HT1080 (cell line): ENCODE measurements around the gene METTL4. TPM values are rescaled to one million over a fixed set of nuclear protein-coding genes. Genes with fewer than 3 reads are reported as not detected.

ENCODE experiments used
- DNase-seq: peaks from one replicate; pipeline ENCODE4 v3.0.0-alpha.2; 2015; ENCODE audit warnings: low read depth
- polyA plus RNA-seq, 2 experiments: library from polyadenylated mRNA; depleted of rRNA; stranded (reverse); fragments of >200 nt; gene quantifications; 2 replicates each; pipeline ENCODE4 v1.2.3, GENCODE V29; 2015
- total RNA-seq: library from RNA; depleted of rRNA; stranded (reverse); fragments of >200 nt; shearing (Covaris generic); gene quantifications from 2 replicates; pipeline ENCODE4 v1.2.3, GENCODE V29; 2014; rRNA removed

METTL4 gene, protein sequence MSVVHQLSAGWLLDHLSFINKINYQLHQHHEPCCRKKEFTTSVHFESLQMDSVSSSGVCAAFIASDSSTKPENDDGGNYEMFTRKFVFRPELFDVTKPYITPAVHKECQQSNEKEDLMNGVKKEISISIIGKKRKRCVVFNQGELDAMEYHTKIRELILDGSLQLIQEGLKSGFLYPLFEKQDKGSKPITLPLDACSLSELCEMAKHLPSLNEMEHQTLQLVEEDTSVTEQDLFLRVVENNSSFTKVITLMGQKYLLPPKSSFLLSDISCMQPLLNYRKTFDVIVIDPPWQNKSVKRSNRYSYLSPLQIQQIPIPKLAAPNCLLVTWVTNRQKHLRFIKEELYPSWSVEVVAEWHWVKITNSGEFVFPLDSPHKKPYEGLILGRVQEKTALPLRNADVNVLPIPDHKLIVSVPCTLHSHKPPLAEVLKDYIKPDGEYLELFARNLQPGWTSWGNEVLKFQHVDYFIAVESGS
- 4.5 and 5.4 TPM in 2 replicates for total RNA-seq
- polyA plus RNA-seq (2015; cell fraction: cytosol; rRNA removed) = 12.1 and 14.6 TPM in 2 replicates
- polyA plus RNA-seq (2015; cell fraction: nucleus; rRNA removed) = 22.8 and 23.7 TPM in 2 replicates

DNA sequence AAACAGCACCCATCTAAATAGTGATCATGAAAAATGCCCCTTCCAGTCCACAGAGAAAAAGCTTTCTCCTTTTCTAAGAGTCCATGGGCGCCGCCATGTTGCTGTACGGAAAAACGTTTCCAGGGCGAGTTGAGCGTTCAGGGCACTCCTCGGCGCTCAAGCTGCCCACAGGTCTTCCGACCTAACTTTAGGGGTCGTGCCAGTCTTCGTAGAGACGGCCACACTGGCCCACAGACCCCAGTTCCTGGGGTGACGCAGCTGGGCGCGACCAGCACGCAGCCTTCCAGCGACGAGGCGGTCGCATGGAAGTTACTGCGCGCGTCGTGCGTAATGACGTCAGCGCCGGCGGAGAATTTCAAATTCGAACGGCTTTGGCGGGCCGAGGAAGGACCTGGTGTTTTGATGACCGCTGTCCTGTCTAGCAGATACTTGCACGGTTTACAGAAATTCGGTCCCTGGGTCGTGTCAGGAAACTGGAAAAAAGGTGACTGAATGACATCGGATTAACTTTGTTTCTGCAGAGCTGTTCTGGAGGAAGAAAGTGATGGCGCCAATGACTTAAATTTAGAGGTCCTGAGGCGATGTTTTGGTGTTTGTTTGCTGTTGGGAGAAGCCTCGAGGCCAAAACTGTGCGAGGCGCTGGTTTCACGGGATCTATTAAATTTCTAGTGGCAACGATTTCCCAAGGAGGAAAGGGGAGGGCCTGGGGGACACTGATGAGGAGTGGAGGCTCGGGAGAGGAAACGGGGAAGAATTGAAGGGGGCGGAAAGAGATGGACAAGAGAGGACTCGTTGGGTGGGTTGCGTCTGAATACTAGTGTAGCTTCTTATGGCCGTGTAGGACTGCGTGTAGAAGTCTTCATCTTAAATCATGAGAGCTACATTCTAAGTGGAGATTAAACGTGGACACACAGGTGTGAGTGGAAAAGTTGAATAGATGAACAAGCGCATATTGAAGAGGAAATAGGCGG is at the start of gene METTL4, which contains the start of gene NDC80:
Gene METTL4 (minus strand): TSS at position 306 of the 971 bp plus-strand sequence. CDS start 4,289 bp downstream, outside the sequence.
Gene NDC80 (plus strand): TSS at position 358 of the 971 bp plus-strand sequence. CDS start 1,429 bp downstream, outside the sequence.
- peak; percentile 93 for DNase-seq

DNA sequence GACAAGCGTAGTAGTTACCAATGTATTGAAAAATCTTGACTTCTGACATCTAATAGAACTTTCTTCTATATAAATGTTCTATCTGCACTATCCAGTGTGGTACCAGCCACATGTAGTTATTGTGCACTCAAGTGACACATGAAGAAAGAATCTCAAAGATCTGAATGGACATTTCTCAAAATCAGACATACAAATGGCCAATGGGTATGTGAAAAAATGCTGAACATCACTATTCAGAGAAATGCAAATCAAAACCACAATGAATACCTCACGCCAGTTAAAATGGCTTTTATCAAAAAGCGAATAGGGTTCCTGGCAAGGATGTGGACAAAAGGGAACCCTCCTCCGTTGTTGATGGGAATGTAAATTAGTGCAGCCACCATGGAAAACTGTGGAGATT is 46.7 kb upstream of the METTL4 start:
- DNase-seq = no peak

DNA sequence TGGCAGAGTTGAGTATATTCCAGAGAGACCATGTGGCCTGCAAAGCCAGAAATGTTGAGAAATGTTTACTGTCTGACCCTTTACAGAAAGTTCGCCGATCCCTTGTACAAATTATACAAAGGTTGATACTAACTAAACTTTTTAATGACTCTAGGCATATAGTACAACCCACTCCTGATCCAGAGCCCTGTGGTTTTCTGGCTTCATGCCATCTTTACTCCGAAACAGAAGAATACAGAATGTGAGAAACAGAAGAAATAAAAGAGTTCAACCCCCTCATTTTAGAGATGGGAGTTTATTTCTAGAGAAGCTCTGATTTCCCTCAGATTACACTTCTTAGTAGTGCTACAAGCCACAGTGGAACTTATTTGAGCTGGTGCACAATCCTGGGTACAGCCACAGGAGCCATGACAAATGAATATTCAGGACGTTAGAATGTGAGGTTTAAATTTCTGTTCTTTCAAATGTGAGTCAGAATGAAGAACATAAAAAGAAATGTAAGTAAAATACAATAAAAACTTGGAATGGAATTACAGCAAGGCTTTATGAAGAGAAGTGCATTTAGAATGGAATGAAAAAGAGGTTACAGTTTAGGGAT is 46.2 kb upstream of the METTL4 start:
- no peak for DNase-seq

DNA sequence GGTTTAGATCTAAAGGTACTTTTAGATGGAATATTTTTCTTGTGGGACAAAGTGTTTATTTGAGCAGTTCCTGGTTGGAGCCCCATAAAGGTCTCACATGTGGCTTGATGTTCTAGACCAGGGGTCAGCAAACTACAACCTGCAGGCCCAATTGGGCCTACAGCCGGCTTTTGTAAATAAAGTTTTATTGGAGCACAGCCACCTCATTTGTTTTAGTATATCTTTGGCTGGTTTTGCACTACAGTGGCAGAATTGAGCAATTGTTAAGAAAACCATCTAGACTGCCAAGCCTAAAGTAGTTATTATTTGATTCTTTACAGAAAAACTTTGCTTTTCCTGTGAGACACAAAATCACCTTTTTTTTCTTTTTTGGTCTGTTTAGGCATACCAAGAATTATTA is 41.7 kb upstream of the METTL4 start:
- DNase-seq = no peak

DNA sequence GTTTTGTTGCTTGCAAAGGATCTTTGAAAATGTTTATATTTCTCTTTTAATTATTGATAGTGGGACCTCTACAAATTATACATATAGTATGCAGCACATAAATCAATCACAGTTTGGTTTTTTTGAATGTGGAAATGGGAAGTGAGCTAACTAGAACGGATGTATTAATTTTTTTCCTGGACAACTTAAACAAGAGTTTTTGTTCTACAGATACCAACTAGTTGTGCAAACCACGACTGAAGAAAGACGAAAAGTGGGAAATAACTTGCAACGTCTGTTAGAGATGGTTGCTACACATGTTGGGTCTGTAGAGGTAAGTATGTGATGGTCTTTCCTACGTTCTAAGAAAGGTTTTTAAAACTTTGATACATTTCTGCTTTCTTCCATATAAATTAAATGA is 39.2 kb upstream of the METTL4 start:
- DNase-seq = no peak

DNA sequence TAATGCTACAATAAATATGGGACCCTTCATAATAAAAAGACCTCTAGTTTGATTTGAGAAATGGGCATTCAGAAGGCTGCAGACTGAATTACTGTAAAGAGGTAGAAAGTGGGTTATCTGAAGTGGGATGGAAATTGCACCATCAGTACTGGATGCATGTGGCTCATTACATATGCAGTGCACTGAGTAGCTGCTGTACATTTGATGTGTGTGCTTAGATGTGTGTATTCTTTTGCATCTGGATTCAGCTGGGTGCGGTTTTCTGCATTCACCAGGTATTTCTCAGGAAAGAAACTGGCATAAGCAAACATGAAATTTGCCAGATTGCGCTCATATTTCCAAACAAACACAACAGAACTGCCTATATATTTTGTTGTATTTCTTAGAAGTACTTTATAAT is 38.3 kb upstream of the METTL4 start:
- DNase-seq = no peak

DNA sequence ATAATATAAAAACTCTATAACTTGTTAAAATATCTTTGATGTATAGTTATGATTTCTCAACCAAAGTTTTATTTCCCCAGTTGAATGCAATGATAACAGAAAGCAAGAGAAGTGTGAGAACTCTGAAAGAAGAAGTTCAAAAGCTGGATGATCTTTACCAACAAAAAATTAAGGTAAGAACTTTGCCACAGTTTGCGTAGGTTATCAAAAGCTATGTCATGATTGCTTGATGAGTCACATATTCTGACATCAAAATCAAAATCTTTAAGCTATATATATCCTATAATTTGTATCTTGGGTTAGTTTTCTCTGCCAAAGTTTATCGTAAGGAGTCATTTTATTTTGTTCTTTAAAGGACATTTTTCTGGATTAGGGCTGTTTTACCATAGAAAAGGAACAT is 35.0 kb upstream of the METTL4 start:
- no peak for DNase-seq

DNA sequence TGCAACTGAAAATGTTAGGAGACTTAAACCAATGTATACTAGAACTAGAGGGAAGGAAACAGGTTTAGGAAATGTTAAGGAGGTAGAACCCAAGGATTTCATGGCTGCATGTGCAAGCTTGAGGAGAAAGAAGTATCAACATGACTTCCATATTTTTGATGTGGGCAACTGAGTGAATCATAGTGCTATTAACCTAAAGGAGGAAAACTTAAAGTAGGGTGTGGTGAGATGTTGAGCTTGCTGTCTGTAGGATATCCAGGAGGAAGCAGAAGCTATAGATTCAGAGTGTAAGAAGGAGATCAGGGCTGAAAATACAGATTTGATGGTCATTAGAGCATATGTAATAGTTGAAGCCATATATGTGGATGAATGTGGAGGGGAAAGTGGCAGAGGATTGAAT is 31.5 kb upstream of the METTL4 start:
- DNase-seq = no peak

DNA sequence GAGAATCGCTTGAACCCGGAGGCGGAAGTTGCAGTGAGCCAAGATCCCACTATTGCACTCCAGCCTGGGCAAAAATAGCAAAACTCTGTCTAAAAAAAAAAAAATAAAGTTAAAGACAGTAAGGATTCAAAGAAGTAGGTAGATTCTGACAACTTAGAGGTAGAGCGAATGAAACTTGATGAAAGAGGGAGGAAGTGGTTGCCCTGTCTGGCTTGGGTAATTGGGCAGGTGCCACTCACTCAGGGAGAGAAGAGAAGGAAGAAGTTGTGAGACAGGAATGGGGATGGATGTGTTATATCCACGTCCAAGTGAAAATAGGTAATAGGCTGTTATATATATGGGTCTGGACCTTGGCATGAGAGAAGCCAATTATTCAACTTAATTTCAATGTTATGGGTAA is 26.3 kb upstream of the METTL4 start:
- DNase-seq = no peak

DNA sequence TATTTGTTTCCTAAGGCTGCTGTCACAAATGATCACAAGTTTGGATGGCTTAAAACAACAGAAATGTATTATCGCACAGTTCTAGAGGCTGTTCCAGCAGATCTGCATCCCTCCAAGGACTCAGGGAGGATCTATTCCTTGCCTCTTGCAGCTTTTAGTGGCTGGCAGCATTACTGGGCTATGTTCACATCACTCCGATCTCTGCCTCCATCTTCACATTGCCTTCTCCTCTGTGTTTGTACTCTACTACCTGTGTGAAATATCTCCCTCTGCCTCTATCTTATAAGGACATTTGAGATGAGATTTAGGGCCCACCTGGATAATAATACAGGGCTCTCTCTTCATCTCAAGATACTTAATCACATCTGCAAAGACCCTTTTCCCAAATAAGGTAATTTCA is 19.0 kb upstream of the METTL4 start:
- no peak for DNase-seq

DNA sequence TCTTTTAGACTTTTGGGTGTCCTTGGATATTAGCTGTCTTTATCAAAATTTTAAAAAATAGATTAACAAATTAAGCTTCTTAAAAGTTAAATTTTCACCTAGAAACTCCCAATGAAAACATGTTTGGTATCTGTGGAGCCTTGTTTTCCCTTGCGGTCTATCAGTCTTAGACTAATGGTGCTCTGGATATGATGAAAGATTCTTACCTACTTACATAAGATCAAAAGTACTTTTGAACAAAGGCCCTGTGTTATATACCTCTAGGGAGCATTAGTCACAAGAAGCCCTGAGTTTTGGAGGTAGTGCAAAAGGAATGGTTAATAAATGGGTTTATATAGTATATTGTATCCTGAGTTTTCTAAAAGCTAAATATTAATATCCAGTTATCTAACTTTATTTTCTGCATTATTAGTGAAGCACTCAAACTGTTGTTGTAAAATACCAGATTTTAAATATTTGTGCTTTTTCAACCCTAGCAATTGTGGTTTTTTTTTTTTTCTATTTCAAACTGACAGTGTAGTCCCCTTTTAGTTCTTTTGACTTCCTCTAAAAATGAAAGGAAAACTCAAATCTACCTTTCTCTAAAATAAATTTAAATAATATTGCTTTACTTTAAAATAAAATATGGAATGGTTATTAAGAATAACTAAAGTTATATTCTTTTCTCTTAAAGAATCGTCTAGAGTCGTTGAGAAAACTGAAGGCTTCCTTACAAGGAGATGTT is 18.2 kb upstream of the METTL4 start:
- peak; percentile 44 for DNase-seq

DNA sequence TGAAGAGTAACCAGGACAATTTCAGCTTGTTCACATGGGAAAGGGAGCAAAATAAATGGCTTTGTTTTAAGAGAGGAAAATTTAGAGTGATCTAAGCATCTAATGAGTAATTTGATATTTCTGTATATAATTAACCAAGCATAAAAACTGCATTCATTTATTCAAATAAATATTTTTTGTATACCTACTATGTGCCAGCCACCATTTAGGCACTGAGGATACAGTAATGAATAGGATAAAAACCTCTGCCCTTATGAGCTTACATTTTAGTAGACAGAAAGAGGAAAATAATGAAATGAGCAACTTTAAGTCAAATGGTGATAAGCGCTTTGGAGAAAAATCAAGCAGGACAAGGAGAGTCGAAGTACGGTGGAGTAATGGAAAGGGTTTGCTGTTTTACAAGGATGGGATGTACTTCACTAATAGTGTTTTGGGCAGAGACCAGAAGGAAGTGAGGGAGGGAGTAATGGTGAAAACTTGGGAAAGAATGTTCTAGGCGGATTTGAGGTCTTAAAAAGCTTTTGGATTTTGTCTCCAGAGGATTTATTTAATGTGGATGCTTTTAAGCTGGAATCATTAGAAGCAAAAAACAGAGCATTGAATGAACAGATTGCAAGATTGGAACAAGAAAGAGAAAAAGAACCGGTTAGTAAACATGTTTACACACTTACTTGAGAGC is 17.5 kb upstream of the METTL4 start:
- DNase-seq = no peak

DNA sequence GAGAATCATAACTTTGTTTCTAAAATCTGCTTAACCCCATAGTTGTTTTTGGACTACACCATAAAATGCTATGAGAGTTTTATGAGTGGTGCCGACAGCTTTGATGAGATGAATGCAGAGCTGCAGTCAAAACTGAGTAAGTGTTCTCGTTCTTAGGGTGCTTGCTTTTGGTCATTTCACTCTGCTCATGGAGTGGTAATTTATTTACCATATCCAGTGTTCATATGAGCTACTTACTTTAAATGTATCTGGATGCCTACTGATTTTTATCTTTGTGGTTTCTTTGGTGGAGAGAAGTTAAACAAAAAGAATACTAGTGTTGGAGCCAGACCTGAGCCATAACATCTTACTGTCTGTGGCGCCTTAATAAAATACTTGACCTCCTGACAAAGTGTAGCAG is 16.5 kb upstream of the METTL4 start:
- no peak for DNase-seq

DNA sequence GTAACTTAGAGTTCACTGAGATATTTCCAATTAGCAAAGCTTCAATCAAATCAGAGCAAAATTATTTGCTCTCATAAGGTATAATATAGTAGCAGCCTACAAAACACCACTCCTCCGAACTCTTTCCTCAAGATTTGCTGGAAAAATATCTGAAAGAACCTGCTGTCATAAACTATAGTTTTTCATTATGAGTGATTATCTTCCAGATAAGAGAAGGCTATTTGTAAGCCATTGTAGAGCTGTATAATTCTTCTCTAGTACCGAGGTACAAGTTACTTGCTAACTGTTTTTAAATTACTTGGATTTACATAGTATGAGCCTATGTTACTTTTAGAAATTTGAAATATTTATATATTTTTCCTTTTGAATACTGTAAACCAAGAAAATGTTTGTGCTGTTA is 2.1 kb upstream of the METTL4 start:
- DNase-seq = no peak

DNA sequence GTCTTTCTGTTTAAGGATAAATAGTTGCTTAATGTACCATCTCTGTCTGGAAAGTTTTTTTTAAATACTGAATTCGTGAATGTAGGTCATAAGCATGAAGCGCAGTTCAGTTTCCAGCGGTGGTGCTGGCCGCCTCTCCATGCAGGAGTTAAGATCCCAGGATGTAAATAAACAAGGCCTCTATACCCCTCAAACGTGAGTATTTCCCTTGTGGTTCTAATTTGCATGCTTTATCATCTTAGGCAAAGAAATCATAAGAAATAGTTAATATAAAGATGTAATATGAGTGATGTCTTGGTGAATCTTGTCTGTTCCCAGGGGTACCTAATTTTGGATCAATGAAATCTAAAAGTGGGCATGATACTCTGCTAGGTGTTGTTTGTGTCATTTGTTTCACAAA is 1.6 kb upstream of the METTL4 start:
- DNase-seq = no peak

DNA sequence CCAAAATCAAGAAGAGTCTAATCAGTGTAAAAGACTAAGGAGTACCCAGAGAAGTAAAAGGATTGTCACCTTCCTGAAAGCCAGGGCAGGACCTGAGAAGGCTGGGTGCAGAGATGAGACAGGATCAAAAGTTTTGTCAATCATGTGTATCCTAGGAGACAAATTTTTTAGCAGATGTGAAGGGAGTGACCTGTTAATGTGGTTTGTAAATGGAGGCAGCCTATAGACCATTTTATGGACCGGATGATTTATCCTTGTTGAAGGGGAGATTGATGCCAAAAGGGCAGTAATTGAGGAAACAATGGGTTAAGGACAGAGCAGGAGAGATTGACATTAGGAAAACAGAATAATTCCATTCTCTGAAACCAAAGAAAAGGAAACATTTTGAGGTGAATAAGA is 865 bp upstream of the METTL4 start:
- peak; percentile 16 for DNase-seq

DNA sequence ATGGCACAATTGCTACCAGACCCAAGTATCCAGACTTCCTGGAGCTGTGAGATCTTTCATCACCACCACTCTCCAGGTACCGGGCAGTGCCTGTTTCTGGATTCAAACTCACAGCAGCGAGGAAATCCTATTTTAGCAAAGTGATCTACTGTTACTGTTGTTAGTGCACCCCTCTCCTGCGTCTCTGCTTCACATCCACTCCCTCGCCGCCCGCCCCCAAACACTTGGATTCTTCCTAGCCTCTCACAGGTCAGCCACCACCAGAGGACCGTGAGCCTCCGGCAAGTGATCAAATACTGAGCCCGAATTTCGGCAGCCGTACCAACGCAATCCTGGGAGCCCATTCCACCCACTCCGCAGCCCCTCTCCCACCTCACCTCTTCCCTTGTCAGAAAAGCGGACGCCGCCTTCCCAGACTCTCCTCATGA is 519 bp downstream of the METTL4 start:
- no peak for DNase-seq

DNA sequence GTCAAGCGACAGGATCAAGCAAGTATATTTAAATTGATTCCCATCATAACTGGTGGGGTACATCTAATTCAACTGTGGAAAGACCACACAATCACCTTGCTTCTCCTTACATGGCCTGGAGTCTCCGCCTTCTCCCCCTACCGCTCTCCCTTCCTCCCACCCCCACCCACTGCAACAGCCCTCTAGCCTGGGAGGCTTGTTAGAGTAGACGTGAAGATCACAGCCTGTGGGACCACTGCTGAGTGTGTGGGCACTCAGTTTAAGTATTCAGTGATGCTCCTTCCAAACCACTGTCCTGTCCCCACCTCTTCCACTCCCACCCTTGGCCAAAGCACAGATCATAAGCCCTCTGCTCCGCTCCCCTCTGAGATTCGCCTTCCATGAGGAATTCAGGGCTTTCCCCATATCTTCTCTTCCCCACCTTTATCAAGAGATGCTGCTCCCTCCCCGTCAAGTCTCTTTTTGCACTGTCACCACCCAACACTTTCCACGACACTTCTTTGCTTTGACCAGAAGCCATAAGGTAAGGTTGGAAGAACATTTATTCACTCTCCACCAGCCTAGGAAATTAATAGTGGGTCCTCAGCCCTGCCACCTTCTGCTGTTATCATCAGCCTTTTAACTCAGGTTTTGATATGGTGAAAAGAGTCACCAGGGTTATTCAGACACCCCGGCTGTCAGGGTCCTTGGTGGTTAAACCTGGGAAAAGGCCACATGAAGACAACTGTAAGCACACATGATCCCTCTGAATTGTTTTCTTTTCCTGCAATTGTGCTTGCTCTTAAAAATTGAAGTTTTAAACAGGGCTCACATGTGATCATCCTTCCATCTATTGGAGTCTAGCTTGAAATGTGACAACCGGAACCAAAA is 1.7 kb downstream of the METTL4 start:
- DNase-seq = no peak

DNA sequence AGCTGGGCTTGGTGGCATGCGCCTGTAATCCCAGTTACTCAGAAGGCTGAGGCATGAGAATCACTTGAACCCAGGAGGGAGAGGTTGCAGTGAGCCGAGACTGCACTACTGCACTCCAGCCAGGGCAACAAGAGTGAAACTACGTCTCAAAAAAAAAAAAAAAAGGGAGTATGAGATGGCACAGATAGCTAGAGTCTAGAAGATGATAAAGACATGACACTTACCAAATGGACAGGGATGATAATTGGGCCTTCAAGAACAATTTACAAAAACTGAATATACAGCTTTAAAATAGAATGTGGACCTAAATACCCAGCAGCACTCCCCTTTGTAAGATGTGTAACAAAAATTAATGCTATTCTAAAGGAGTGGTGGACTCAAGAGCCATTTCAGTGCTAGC is 2.7 kb downstream of the METTL4 start:
- no peak for DNase-seq
